Hematopoietic multipotent progenitor cell treated with erythropoietin and hydrocortisone succinate and interleukin-3 and kit ligand, for 8 days (in vitro differentiated cells): ENCODE measurements around the gene CCBE1.
"Not testable (repeated sequence)": the region's sequence is repeated elsewhere in the genome, so short reads cannot be mapped to it uniquely, and the experiment has no call there.

Experiments
- DNase-seq: peaks from one replicate; pipeline ENCODE4 v3.0.0-alpha.2; 2015

Gene CCBE1

GRCh38 chr18:59650266-59650820, 46.9 kb downstream of the CCBE1 start:
- no peak for DNase-seq

GRCh38 chr18:59649591-59649990, 47.6 kb downstream of the CCBE1 start:
- DNase-seq: no peak

GRCh38 chr18:59648469-59648868, 48.8 kb downstream of the CCBE1 start:
- DNase-seq: not testable (repeated sequence)

- DNase-seq: no peak
Observed at GRCh38 chr18:59646963-59647307, 50.3 kb downstream of the CCBE1 start.

DNA sequence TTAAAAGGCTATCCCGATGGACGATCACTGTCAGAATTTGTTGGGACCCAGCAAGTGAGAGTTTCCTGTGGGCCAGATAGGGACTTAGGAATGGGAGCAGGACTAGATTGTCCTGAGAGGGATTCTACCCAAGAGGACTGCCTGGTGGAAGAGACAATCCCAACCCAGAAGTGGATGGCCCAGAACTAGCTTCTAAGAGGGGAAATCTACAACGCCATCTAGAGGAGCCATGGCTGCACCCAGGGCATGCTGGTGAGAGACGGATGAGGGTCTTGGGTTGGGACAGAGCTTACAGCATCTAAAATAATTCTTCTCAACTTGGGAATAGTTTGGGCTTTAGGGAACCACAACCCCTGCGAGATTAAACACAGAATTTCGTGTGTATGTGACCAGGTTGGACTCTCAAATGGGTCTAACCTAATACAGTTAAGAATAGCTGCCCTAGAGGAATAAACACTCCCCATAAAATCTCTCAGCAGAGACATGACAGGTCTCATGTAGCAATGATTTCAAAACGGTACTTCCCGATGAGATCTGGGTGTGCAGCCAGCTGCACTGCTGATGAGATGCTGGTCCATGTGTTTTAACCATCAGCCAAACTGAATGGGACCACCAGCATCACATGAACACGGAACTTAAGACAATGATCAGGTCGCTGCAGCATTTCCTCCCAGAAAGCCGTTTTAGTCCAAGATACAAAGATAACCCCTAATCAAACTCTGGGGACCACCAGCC, 50.8 kb downstream of the CCBE1 start:
- no peak for DNase-seq

GRCh38 chr18:59643740-59644139, 53.5 kb downstream of the CCBE1 start:
- DNase-seq: no peak

DNA sequence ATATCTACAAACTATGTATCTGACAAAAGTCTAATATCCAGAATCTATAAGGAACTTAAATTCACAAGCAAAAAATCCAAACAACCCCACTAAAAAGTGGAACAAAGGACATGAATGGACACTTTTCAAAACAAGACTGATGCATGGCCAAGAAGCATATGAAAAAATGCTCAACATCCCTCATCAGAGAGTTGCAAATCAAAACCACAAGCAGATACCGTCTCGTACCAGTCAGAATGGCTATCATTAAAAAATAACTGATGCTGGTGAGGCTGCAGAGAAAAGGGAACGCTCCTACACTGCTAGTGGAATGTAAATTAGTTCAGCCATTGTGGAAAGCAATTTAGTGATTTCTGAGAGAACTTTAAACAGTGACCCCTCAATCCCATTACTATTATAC, 56.5 kb downstream of the CCBE1 start:
- DNase-seq: no peak

GRCh38 chr18:59639821-59640220, 57.4 kb downstream of the CCBE1 start:
- DNase-seq: no peak

DNA sequence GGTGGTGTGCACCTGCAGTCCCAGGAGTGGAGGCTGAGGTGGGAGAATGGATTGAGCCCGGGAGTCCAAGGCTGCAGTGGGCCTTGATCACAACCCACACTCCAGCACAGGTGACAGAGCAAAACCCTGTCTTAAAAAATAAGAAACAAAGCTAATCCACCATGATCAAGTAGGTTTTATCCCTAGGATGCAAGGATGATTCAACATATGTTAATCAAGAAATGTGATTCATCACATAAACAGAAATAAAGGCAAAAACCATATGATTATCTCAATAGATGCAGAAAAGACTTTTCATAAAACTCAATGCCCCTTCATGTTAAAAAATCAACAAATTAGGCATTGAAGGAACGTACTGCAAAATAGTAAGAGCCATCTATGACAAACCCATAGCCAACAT, 58.1 kb downstream of the CCBE1 start:
- no peak for DNase-seq

DNA sequence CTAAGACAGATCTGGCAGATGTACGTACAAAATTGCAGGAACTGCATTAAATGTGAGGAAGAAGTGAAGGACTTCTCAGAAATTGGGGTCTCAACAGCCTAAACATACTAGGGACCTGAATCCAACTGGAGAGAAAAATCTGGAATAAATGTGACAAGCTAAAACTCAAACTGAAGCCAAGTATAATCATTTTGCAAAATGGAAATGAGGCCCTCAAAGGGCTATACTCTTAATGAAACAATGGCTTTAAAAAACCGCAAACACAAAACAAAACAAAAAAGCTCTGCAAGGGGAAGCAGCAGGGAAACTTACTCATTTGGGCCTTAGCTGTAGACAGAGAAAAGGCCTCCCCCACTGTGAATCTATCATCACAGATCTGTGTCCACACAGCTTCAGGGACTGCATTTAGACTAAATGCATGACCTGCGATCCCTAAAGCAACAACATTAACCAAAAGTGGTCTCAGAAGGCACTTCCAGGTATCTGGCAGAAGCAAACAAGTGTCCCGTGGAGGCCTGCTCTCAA, 63.2 kb downstream of the CCBE1 start:
- no peak for DNase-seq

- DNase-seq: no peak
Observed at GRCh38 chr18:59633317-59633716, 63.9 kb downstream of the CCBE1 start.

GRCh38 chr18:59631583-59632181, 65.5 kb downstream of the CCBE1 start:
- DNase-seq: peak; percentile 10

GRCh38 chr18:59629894-59630293, 67.3 kb downstream of the CCBE1 start:
- no peak for DNase-seq

GRCh38 chr18:59628995-59629394, 68.2 kb downstream of the CCBE1 start:
- no peak for DNase-seq

DNA sequence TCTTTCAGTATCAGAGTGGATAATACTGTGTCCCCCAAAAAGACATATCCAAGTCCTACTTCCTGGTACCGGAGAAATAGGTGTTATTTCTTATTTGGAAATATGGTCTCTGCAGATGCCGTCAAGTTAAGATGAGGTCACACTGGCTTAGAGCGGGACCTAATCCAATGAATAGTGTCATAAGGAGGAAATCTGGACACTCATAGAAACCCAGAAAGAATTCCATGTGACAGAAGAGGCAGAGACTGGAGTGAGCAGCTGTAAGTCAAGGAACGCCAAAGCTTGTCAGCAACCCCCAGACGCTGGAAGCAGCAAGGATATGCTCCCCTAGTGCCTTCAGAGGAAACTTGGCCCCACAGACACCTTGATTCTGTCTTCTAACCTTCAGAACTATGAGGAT, 69.8 kb downstream of the CCBE1 start:
- no peak for DNase-seq

DNA sequence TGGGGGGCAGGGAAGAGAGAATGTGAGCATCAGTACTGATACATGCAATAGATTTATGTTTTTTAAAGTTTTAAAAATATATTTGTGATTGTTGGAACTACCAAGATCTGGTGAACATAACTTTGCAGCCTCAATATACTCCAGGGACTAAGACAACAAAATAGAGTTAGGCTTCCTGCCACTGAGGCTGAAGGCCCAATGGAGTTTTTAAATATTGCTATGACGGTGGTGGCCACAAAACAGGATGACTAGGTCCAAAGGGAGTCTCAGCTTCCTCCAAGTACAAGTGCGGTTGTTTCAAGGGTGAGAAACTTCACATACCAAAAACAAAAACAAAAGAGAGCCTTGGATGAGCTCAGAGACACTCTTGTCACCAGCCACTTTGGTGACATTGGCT, 72.9 kb downstream of the CCBE1 start:
- no peak for DNase-seq

DNA sequence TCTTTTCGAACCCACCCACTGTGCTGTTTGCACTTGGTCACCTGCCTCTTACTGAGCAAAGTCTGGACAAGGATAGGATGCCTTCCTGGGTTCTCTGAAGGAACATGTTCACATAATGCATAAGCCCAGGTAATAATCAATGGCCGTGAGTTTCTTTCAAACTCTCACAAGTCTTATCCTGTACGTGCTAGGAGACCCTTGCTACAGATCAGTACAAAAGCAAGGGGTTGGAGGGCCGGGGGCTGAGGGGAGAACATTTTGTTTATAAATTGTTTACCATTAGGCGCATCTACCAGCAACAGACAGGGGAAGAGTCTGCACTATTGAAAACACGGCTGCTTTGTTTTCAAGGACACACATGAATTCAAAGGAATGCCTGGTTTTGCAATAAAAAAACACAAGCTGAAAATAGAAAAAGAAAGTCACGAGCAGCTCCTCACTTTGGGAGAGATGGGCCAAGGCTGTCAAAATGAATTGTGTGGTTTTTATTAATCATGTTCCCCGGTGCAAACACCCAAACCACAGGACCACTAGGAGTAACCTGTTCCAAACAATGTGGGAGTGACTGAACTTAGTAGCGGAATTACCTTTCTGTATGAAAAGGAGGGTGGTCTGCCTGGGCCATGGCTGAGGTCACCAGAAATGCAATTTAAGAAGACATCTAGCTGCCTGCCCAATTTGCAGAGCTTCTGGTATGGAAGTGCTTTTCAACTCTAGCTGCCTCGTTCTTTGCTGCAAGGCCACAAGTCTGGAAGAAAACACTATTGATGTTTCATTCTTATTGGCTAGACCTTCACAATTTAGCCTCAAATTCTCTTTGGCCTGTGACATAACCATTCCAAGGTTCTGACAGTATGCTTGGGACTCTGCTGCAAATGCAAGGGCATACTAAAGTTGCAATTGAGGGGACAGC, 73.5 kb downstream of the CCBE1 start:
- no peak for DNase-seq

DNA sequence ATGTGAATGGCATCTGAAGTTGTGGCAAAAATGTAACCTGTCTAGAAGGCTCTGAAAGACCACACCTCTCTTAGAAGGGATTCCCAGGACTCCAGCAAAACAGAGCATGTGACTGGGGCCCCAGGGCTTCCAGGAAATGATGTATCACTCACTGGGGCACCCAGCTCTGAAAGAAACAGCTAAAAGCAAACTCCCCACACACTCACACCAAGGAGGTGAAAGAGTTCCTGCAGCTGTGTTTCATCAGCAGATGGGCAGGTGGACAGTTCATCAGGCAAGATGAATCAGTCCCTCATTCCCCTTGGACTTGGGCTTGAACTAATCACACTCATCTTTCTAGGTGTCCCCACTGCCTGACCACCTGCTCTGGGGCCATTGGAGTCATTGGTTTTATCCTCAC, 76.2 kb downstream of the CCBE1 start:
- DNase-seq: no peak

- no peak for DNase-seq
Observed at GRCh38 chr18:59620381-59620780, 76.8 kb downstream of the CCBE1 start.

DNA sequence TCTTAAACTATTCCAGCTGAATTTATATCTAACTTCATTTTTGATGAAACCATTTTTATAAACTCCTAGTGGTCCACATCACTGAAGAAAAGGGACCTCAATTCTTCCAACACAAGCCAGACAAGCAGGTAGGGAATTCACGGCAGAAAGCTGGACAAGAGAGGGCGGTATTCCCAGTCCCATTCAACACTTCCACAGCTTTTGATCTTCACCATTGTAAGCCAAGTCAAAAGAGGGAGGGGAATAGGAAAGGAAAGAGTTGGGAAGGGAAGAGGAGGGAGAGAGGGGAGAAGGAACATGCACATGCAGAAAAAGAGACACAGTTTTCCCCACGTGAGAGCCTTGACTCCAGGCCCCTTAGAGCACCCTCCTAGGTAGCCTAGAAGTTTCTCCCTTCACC, 77.4 kb downstream of the CCBE1 start:
- no peak for DNase-seq

DNA sequence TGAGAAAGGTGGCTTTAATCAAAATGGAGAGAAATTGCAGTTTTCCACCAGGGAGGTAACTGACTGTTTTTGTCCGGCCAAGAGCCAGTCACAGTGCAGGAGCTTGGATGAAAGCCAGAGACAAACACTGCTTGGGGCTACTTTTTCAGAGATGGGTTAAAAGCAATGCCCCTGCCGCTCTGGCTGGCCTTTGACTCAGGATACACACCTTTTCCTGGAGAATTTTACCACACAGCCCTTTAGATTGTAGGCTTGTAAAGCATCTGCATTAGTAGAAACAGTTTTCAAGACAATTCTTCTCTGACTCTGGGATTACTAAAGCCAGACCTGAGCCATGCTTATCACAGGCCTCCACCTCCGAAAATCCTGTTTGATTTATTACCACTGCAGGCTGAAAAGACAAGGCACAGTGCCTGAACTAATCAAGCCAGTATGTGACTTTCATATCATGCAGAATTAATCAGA, 79.7 kb downstream of the CCBE1 start:
- no peak for DNase-seq

- DNase-seq: no peak
Observed at GRCh38 chr18:59616501-59616900, 80.7 kb downstream of the CCBE1 start.

DNA sequence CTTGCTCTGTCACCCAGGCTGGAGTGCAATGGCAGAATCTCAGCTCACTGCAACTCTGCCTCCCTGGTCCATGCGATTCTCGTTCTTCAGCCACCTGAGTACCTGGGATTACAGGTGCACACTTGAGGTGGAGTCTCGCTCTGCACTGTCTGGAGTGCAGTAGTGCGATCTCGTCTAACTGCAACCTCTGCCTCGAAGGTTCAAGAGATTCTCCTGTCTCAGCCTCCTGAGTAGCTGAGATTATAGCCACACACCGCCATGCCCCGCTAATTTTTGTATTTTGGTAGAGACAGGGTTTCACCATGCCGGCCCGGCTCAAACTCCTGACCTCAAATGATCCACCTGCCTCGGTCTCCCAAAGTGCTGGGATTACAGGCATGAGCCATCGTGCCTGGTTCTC, 83.3 kb downstream of the CCBE1 start:
- DNase-seq: no peak
